Caco-2 (cell line): ENCODE data around the gene SLC47A2. TPM values are rescaled to one million over a fixed set of nuclear protein-coding genes. Genes with fewer than 3 reads are reported as not detected.

Experiments used
- BruUV-seq: library from RNA; stranded (reverse); fragments of 400-500 nt; replicated peaks from 2 replicates; lab custom pipeline; 2021; lab: Mats Ljungman, UMichigan
- CTCF ChIA-PET: fragments of 300-600 bp; sonication (Branson Sonifier 250); formaldehyde crosslinking; loops from one replicate; lab custom pipeline; 2022; ENCODE audit warnings: antibody characterized with exemption; lab: Charles Lee
- POLR2A ChIA-PET: fragments of 300-600 bp; sonication (Branson Sonifier 250); formaldehyde crosslinking; loops from one replicate; lab custom pipeline; 2022; ENCODE audit warnings: antibody characterized with exemption; lab: Charles Lee
- DNase-seq, 2 experiments: peaks; one replicate each; pipeline versions ENCODE4 v3.0.0 to v3.0.0-alpha.2; 2020 to 2022
- H3K27me3 ChIP-seq: replicated peaks from 2 replicates; pipeline ENCODE4 v1.6.0; 2011; ENCODE audit warnings: low read length; ENCODE audit not compliant: control insufficient read depth, insufficient read depth
- H3K36me3 ChIP-seq: 2 replicates; pipeline ENCODE4 v1.5.1; 2011; ENCODE audit warnings: low read length; ENCODE audit not compliant: control insufficient read depth, insufficient read depth
- H3K4me1 ChIP-seq: fragments of 250-450 bp; sonication (Bioruptor Pico); 2 replicates; pipeline ENCODE4 v1.5.1; 2020; ENCODE audit warnings: mild to moderate bottlenecking
- H3K4me3 ChIP-seq: 2 replicates; pipeline ENCODE4 v1.5.1; 2011; ENCODE audit warnings: low read depth, mild to moderate bottlenecking, control low read depth, low read length
- H3K9me3 ChIP-seq: fragments of 250-450 bp; sonication (Bioruptor Pico); 2 replicates; pipeline ENCODE4 v1.5.1; 2020; ENCODE audit warnings: mild to moderate bottlenecking, moderate library complexity
- H3K27ac Mint-ChIP-seq: one replicate; pipeline ENCODE4 v1.8.0; 2022; ENCODE audit warnings: mixed read lengths; ENCODE audit not compliant: unreplicated experiment
- H3K27me3 Mint-ChIP-seq: one replicate; pipeline ENCODE4 v1.8.0; 2022; ENCODE audit warnings: mixed read lengths; ENCODE audit not compliant: insufficient read depth, unreplicated experiment
- H3K36me3 Mint-ChIP-seq: one replicate; pipeline ENCODE4 v1.8.0; 2022; ENCODE audit warnings: mild to moderate bottlenecking, mixed read lengths; ENCODE audit not compliant: insufficient read depth, unreplicated experiment
- H3K4me1 Mint-ChIP-seq: one replicate; pipeline ENCODE4 v1.8.0; 2022; ENCODE audit warnings: low read depth, mixed read lengths; ENCODE audit not compliant: unreplicated experiment
- H3K4me3 Mint-ChIP-seq: one replicate; pipeline ENCODE4 v1.8.0; 2022; ENCODE audit warnings: mild to moderate bottlenecking, moderate library complexity, mixed read lengths; ENCODE audit not compliant: unreplicated experiment
- H3K9me3 Mint-ChIP-seq: one replicate; pipeline ENCODE4 v1.8.0; 2022; ENCODE audit warnings: mixed read lengths; ENCODE audit not compliant: unreplicated experiment
- CTCF ChIP-seq, 2 experiments: fragments of 200-600 bp in 1 of 2; IDR thresholded peaks; 1 replicate in 1 of 2; 2 replicates in 1 of 2; pipeline versions ENCODE4 v1.5.1 to v1.8.0; 2011 to 2022; ENCODE audit warnings: antibody characterized with exemption in 1 of 2, control low read depth in 1 of 2, inconsistent platforms in 1 of 2, low read depth in 1 of 2, low read length in 1 of 2, mild to moderate bottlenecking in 1 of 2, moderate library complexity in 1 of 2; ENCODE audit not compliant: insufficient read depth in 1 of 2, severe bottlenecking in 1 of 2, unreplicated experiment in 1 of 2
- intact Hi-C: fragments of 100-400 bp; cut with micrococcal nuclease; formaldehyde crosslinking; loops from one replicate; pipeline ENCODE4 v1.10.0; 2022; ENCODE audit not compliant: unreplicated experiment
- total RNA-seq: library from RNA; stranded (reverse); gene quantifications from 2 replicates; pipeline ENCODE4 v1.2.3, GENCODE V29; 2022

SLC47A2 gene
- total RNA-seq, 1 experiment from 2014 or later = 0.20 TPM

DNA sequence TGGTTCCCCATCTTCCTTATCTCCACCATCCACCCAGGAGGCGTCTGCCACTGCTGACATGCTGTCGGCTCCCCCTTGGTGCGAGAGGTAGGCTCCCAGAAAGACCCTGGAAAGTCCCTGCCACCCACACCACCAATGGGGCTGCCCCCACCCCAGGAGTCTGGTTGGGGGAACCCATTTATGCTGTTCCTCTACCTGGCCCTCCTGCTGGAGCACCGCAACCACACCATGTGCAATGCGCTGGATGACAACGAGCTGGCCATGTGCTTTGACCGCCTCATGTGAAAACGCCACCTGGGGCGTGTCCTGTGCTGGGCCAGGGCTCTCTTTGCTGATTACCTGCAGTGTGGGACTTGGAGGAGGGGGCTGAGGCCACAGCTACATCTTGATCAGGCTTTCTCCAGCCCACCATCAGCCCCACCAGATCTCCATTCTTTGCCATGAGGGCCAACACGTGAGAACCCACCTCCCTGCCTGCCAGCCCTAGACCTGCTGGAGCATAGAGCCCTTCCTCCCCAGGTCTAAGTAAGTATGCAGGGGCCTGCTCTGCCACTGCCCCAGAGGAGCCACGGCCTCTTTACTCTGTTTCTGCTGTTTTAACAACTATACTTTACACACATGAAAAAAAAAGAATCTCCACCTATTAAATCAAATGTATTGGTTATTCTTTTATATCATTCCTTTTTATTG lies 39.6 kb upstream of the SLC47A2 start:
- CTCF ChIA-PET = interaction anchor here (1.0 kb wide), 1 partner anchor 108 kb away, joined by 3 read pairs; the partner anchor contains the start of gene ALDH3A2
- no TSS peak for BruUV-seq
- POLR2A ChIA-PET = no interaction called here
- H3K27me3 Mint-ChIP-seq = no peaks in the 10 kb centered on the region
- TF ChIP-seq CTCF (IDR thresholded peaks at IDR 0.05; ENCODE audit: insufficient read depth in 1 of 2, low read depth in 1 of 2, low read length in 1 of 2, severe bottlenecking in 1 of 2, unreplicated experiment in 1 of 2) = no peak
- H3K4me1 ChIP-seq = 0 out of 2 replicates have a peak, but pooled peaks cover 11% of the 10 kb centered on the region
- H3K27ac Mint-ChIP-seq = no peak overlapping the region
- H3K36me3 ChIP-seq = no peaks in the 10 kb centered on the region
- H3K4me1 Mint-ChIP-seq = peaks cover 4% of the 10 kb centered on the region
- H3K4me3 Mint-ChIP-seq = no peak overlapping the region
- no peak overlapping the region for H3K4me3 ChIP-seq
- no peaks in the 10 kb centered on the region for H3K36me3 Mint-ChIP-seq
- DNase-seq = no peak
- H3K9me3 Mint-ChIP-seq = no peaks in the 10 kb centered on the region
- H3K9me3 ChIP-seq = no peaks in the 10 kb centered on the region
- intact Hi-C loops = no loop called here
- no peaks in the 10 kb centered on the region for H3K27me3 ChIP-seq

DNA sequence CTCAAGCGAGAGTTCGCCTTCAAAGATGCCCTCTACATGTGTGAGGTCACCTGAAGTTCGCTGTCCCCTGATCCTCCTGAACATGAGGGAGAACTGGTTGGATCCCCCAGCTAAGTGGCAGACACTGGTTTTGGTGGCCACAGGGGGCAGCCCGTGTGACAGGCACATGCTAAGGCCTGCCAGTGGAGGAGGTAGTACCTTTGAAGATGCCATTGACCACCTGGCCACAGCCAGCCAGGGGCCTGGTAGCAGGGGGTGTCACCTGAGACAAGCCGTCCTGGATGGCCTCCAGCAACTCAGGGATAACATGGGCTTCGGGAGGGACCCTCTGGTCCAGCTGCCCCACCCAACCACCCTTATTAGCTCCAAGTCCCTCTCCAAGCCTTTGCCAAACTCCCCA lies 39.0 kb upstream of the SLC47A2 start:
- ChIA-PET CTCF (interaction anchor here (1.0 kb wide), 1 partner anchor 107 kb away, joined by 3 read pairs; the partner anchor contains the start of gene ALDH3A2), POLR2A (no interaction called here)
- no TSS peak for BruUV-seq
- Histone ChIP-seq H3K36me3 (no peaks in the 10 kb centered on the region), H3K4me3 (no peak overlapping the region), H3K9me3 (no peaks in the 10 kb centered on the region), H3K4me1 (0 out of 2 replicates have a peak, but pooled peaks cover 15% of the 10 kb centered on the region), H3K27me3 (no peaks in the 10 kb centered on the region)
- intact Hi-C loops = no loop called here
- no peak for DNase-seq
- Mint-ChIP-seq H3K4me1 (peaks cover 8% of the 10 kb centered on the region), H3K4me3 (no peak overlapping the region), H3K36me3 (no peaks in the 10 kb centered on the region), H3K9me3 (no peaks in the 10 kb centered on the region), H3K27ac (no peak overlapping the region), H3K27me3 (no peaks in the 10 kb centered on the region)
- no peak for TF ChIP-seq CTCF (IDR thresholded peaks at IDR 0.05; ENCODE audit: insufficient read depth in 1 of 2, low read depth in 1 of 2, low read length in 1 of 2, severe bottlenecking in 1 of 2, unreplicated experiment in 1 of 2)

DNA sequence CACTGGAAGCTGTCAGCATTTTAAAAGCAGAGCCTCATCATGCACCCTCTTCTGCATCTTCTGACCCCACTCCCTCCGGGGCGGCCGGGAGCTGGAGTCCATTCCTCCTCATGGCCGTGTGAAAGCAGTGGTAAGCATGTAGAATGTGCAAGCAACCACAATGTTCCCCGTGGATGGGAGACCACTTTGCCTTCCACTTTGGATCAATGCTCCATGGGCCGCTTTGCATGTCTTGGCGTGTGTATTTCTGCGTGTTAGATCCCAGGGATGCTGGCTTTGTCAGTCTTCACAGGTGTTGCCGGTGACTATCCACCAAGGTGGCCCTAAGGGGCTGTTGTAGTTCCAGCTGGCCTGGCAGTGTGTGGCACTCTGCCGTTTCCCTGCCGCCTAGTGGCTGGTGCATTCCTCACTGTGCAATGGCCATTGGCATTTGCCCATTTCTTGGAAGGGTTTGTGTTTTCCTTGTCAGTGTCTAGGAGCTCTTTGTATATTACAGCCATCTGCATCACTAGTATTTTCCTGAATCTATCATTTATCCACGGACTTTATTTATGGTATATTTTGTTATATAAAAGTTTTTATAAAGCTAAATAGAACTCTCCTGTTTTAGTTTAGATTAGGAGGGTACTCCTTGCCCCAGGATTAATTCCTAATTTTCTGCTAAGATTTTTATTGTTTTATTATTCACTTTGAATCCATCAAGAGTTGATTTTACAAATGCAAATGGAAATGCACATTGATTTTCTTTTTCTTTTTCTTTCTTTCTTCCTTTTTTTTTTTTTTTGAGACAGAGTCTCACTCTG lies 37.5 kb upstream of the SLC47A2 start:
- peak in 1 of 2 experiments; percentile 23 for TF ChIP-seq CTCF (IDR thresholded peaks at IDR 0.05; ENCODE audit: insufficient read depth in 1 of 2, low read depth in 1 of 2, low read length in 1 of 2, severe bottlenecking in 1 of 2, unreplicated experiment in 1 of 2)
- H3K4me1 Mint-ChIP-seq = peaks cover 15% of the 10 kb centered on the region
- H3K36me3 Mint-ChIP-seq = no peaks in the 10 kb centered on the region
- peak in 1 of 2 experiments; percentile 29 for DNase-seq
- no peaks in the 10 kb centered on the region for H3K27me3 Mint-ChIP-seq
- ChIA-PET POLR2A (no interaction called here), CTCF (interaction anchor here (0.6 to 1.3 kb wide), 2 partner anchors 9 to 18 kb away, joined by 4 to 5 read pairs; no protein-coding TSS in a partner anchor)
- no peak overlapping the region for H3K4me3 Mint-ChIP-seq
- H3K27ac Mint-ChIP-seq = no peak overlapping the region
- intact Hi-C loops = no loop called here
- Histone ChIP-seq H3K4me3 (no peak overlapping the region), H3K36me3 (no peaks in the 10 kb centered on the region), H3K4me1 (peaks cover 18% of the 10 kb centered on the region), H3K9me3 (no peaks in the 10 kb centered on the region), H3K27me3 (no peaks in the 10 kb centered on the region)
- BruUV-seq = no TSS peak
- no peaks in the 10 kb centered on the region for H3K9me3 Mint-ChIP-seq
